Effector memory CD4-positive, alpha-beta T cell (primary cell): ENCODE results near the gene SLC15A4.
"Not testable (repeated sequence)": the region's sequence is repeated elsewhere in the genome, so short reads cannot be mapped to it uniquely, and the experiment has no call there.

Experiments
- DNase-seq, 3 donors: peaks; one replicate each; pipeline ENCODE4 v3.0.0-alpha.2; 2020
- H3K27ac ChIP-seq: 2 replicates; pipeline ENCODE4 v1.7.0; 2013; ENCODE audit warnings: mild to moderate bottlenecking, low read length, moderate library complexity; ENCODE audit not compliant: insufficient read depth, poor library complexity, severe bottlenecking
- H3K27me3 ChIP-seq: replicated peaks from 2 replicates; pipeline ENCODE4 v1.7.0; 2013; ENCODE audit warnings: mild to moderate bottlenecking, low read length; ENCODE audit not compliant: insufficient read depth, control insufficient read depth, poor library complexity, severe bottlenecking
- H3K36me3 ChIP-seq: 2 replicates; pipeline ENCODE4 v1.7.0; 2013; ENCODE audit warnings: mild to moderate bottlenecking, low read length, moderate library complexity; ENCODE audit not compliant: control insufficient read depth, insufficient read depth
- H3K4me1 ChIP-seq: 2 replicates; pipeline ENCODE4 v1.7.0; 2013; ENCODE audit warnings: low read length, mild to moderate bottlenecking; ENCODE audit not compliant: control insufficient read depth, insufficient read depth, poor library complexity, severe bottlenecking
- H3K4me3 ChIP-seq: 2 replicates; pipeline ENCODE4 v1.7.0; 2013; ENCODE audit warnings: low read length, low read depth, mild to moderate bottlenecking; ENCODE audit not compliant: insufficient read depth, poor library complexity, severe bottlenecking
- H3K9me3 ChIP-seq: 2 replicates; pipeline ENCODE4 v1.7.0; 2013; ENCODE audit warnings: mild to moderate bottlenecking, low read length, moderate library complexity; ENCODE audit not compliant: control insufficient read depth

Gene SLC15A4

GRCh38 chr12:128814411-128815261 is 9.1 kb downstream of the SLC15A4 start:
- no peak for DNase-seq
- Histone ChIP-seq H3K36me3 (peaks cover 10% of the 10 kb centered on the region), H3K4me1 (no peaks in the 10 kb centered on the region)

GRCh38 chr12:128813883-128814282 is 9.9 kb downstream of the SLC15A4 start:
- no peak overlapping the region for H3K27ac ChIP-seq
- no peaks in the 10 kb centered on the region for H3K9me3 ChIP-seq
- H3K36me3 ChIP-seq = peaks cover 10% of the 10 kb centered on the region
- no peak overlapping the region for H3K4me3 ChIP-seq
- DNase-seq = no peak
- no peaks in the 10 kb centered on the region for H3K27me3 ChIP-seq
- no peaks in the 10 kb centered on the region for H3K4me1 ChIP-seq

More at GRCh38 chr12:128814411-128815261, 9.1 kb downstream of the SLC15A4 start:
- Histone ChIP-seq H3K9me3 (no peaks in the 10 kb centered on the region), H3K4me3 (no peak overlapping the region), H3K27ac (no peak overlapping the region), H3K27me3 (no peaks in the 10 kb centered on the region)

- H3K36me3 ChIP-seq = peaks cover 14% of the 10 kb centered on the region
- DNase-seq = no peak
- no peak overlapping the region for H3K27ac ChIP-seq
These were observed 10.4 kb downstream of the SLC15A4 start for GRCh38 chr12:128813392-128813791.

GRCh38 chr12:128811806-128812205 is 12.0 kb downstream of the SLC15A4 start:
- Histone ChIP-seq H3K36me3 (peaks cover 17% of the 10 kb centered on the region), H3K27me3 (no peaks in the 10 kb centered on the region), H3K9me3 (no peaks in the 10 kb centered on the region), H3K27ac (no peak overlapping the region), H3K4me1 (no peaks in the 10 kb centered on the region), H3K4me3 (no peak overlapping the region)
- no peak for DNase-seq

More at GRCh38 chr12:128813392-128813791, 10.4 kb downstream of the SLC15A4 start:
- no peaks in the 10 kb centered on the region for H3K27me3 ChIP-seq
- H3K9me3 ChIP-seq = no peaks in the 10 kb centered on the region
- no peaks in the 10 kb centered on the region for H3K4me1 ChIP-seq
- H3K4me3 ChIP-seq = no peak overlapping the region

GRCh38 chr12:128810182-128811127 is 13.3 kb downstream of the SLC15A4 start:
- Histone ChIP-seq H3K27ac (no peak overlapping the region), H3K4me1 (no peaks in the 10 kb centered on the region)
- DNase-seq = no peak

GRCh38 chr12:128808651-128809050 is 15.1 kb downstream of the SLC15A4 start:
- Histone ChIP-seq H3K36me3 (peaks cover 21% of the 10 kb centered on the region), H3K9me3 (no peaks in the 10 kb centered on the region), H3K4me3 (no peak overlapping the region), H3K4me1 (no peaks in the 10 kb centered on the region), H3K27ac (no peak overlapping the region), H3K27me3 (no peaks in the 10 kb centered on the region)
- DNase-seq = no peak

More at GRCh38 chr12:128810182-128811127, 13.3 kb downstream of the SLC15A4 start:
- Histone ChIP-seq H3K9me3 (no peaks in the 10 kb centered on the region), H3K27me3 (no peaks in the 10 kb centered on the region), H3K36me3 (peaks cover 17% of the 10 kb centered on the region), H3K4me3 (no peak overlapping the region)

GRCh38 chr12:128807161-128807724 is 16.5 kb downstream of the SLC15A4 start:
- Histone ChIP-seq H3K27ac (no peak overlapping the region), H3K36me3 (peaks cover 21% of the 10 kb centered on the region), H3K4me1 (no peaks in the 10 kb centered on the region), H3K27me3 (no peaks in the 10 kb centered on the region), H3K9me3 (no peaks in the 10 kb centered on the region), H3K4me3 (no peak overlapping the region)
- no peak for DNase-seq

- Histone ChIP-seq H3K36me3 (peaks cover 21% of the 10 kb centered on the region), H3K4me1 (no peaks in the 10 kb centered on the region), H3K9me3 (no peaks in the 10 kb centered on the region), H3K27ac (no peak overlapping the region), H3K27me3 (no peaks in the 10 kb centered on the region), H3K4me3 (no peak overlapping the region)
- no peak for DNase-seq
These were observed 17.2 kb downstream of the SLC15A4 start for GRCh38 chr12:128806573-128806972.

GRCh38 chr12:128805406-128805805 is 18.4 kb downstream of the SLC15A4 start:
- DNase-seq, H3K9me3 ChIP-seq, H3K4me3 ChIP-seq, H3K4me1 ChIP-seq, H3K27me3 ChIP-seq, H3K27ac ChIP-seq: not testable (repeated sequence)
- peaks cover 30% of the 10 kb centered on the region for H3K36me3 ChIP-seq
